Subcutaneous adipose tissue (tissue), 4 donors: ENCODE data around the gene CLCNKB. TPM values are rescaled to one million over a fixed set of nuclear protein-coding genes. Genes with fewer than 3 reads are reported as not detected.

ENCODE experiments used
- total RNA-seq, 4 donors: library from RNA; depleted of rRNA; stranded (reverse); fragments of >200 nt; gene quantifications; one replicate each; pipeline ENCODE4 v1.1.0, GENCODE V29; 2016
- TF ChIP-seq, protein P1 (sequence below): fragments of 450-650 bp; IDR thresholded peaks from one replicate; pipeline ENCODE4 v1.5.1; 2016; ENCODE audit warnings: low read depth, mild to moderate bottlenecking, control low read depth, antibody characterized with exemption, moderate library complexity

The CLCNKB gene
- total RNA-seq, 4 donors from 2014 or later, result 0.17 to 0.44 TPM; not detected in 2

DNA sequence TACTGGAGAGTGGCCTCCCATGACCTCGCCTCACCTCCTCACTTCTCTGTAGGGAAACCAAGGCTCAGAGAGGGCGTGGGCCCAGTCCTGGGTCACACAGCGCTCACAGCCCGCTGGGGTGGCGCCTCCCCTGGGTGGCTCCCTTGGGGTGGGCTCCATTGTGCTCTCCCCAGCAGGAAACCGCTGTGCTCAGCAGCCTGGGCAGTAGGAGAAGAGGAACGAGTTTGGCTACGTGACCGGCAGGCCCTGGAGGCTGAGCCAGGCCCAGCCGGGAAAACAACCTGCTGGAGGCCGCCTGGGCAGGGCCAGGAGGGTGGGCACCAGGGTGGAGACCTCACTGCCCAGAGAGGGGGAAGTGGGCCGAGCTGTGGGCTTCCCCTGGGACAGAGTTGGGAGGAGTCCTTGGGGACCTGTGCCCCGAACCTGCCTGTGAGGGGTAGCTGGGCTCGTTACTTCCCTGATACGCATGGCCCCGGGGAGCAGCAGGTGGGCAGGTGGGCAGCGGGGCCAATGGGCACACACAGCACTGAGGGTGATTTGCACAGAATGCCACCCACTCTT, 44.8 kb downstream of the CLCNKB start:
- TF ChIP-seq, protein P1, sequence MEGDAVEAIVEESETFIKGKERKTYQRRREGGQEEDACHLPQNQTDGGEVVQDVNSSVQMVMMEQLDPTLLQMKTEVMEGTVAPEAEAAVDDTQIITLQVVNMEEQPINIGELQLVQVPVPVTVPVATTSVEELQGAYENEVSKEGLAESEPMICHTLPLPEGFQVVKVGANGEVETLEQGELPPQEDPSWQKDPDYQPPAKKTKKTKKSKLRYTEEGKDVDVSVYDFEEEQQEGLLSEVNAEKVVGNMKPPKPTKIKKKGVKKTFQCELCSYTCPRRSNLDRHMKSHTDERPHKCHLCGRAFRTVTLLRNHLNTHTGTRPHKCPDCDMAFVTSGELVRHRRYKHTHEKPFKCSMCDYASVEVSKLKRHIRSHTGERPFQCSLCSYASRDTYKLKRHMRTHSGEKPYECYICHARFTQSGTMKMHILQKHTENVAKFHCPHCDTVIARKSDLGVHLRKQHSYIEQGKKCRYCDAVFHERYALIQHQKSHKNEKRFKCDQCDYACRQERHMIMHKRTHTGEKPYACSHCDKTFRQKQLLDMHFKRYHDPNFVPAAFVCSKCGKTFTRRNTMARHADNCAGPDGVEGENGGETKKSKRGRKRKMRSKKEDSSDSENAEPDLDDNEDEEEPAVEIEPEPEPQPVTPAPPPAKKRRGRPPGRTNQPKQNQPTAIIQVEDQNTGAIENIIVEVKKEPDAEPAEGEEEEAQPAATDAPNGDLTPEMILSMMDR, result no peak

DNA sequence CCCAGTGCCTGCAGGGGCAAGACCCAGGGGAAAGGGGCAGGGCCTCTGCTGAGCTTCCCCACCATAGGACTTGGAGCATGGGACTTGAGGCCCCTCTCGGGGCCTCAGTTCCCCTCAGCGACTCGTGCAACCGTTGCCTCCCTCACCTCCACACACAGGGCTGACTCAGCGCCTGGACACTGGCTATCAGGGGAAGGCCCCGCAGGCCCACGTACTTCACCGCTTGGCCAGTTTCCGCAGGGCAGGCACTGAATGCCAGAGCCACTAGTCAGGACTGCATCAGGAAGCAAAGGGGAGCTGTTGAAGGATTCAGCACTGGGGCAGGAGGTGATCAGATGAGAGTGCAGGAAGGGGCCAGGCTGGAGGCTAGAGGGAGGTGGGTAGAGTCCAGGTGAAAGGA, 45.4 kb downstream of the CLCNKB start:
- TF ChIP-seq, protein P1, result no peak

DNA sequence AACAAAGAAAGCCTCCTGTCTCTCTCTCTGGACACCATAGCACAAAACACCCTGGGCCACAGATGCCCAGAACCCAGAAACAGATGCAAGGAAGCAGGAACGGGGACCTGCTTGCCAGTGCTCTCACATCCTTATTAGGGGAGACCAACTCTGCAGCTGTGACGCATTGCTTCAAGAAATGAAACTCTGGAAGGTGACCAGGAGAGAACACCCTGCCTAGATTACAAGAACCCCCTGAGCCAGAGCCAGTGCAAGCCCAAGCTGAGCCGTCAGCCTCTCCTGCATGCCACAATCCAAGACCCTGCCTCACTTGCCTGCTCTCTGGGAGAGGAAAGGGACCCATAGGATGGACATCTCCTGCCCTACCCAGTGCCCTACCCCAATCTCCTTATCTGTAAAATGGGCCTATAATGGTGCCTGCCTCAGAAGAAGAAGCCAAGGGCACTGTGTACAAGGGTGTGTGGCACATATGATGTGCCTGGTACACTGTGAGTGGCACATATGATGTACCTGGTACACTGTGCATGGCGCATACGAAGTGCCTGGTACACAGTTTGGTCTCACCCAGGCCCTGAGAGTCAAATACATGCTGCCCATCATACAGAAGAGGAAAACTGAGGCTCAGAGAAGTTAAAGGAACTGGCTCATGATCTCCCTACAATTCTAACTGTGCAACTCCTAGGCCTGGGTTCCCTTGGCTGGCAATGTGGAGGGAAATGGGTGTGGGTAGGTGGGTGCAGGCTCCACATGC, 46.7 kb downstream of the CLCNKB start:
- TF ChIP-seq, protein P1, result no peak

DNA sequence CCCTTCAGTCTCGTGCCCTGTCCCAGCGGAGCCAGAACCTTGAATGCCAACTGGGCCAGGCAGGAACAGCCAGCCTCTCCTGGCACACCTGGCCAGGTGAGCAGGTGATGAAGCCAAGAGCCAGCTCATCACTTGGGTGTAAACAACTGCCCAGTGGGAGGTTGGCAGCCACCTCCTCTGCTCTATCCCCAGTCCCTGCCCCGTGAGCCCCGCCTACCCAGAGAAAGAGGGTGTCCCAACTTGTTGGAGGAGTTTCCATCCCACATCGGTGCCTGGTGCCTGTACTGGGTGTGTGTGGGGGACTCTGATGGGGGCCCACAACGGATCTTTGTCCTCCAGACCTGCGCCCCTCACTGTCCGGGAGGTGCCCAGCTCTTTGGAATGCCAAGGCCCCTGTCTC, 47.7 kb downstream of the CLCNKB start:
- TF ChIP-seq, protein P1, result no peak

DNA sequence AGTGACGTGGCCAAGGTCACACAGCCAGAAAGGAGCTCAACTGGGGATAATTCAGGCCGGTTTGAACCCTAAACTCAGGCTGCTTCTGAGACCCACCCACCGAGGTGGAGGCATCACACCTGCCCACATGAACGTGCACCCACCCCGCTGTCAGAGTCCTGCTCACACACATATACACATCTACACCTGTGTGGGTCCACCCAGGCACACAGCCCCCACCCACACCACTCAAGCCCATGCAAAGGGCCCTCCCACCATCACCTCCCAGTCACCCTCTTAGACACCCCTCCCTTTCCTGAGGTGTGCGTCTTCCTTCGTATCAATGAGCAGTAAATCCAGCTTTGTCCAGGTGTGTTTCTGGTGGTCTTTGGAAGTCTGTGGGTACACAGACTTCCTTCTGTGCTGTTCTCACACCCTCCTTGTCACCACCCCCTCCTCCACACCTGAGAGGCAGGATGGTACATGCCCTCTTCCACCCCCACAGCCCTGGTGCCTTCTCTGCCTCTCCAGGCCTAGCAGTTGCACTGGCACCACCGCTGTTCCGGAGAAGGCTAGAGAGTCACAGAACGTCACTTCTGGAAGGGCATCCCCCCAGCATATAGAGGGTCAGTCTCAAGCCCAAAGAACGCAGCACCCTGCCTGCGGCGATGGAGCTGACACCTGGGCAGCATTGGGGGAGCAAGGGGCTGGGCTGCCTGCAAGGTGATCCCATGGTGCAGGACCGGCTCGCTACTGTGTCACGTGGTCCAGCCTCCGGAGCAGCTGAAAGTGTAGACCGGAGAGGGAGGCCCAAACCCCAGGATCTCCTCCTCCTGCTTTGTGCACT, 48.7 kb downstream of the CLCNKB start:
- TF ChIP-seq, protein P1, result no peak

DNA sequence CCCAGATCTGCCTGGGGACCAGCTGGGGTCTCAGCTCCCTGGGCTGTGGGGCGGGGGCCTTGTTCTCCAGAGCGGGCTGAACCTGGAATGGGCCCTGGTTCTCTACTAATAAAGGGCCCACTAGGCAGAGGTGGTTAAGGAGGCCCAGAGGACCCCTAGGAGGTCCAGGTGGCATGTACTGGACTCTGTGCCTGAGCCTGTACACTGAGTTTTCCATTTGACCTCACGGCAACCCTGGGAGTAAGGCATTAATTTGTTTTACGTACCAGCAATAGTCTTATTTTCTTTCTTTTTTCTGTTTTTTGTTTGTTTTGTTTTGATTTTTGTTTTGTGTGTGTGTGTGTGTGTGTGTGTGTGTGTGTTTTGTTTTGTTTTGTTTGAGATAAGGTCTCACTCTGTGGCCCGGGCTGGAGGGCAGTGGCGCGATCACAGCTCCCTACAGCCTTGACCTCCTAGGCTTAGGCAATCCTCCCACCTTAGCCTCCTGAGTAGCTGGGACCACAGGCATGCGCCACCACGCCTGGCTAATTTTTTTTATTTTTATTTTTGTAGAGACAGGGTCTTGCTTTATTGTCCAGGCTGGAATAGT, 49.4 kb downstream of the CLCNKB start:
- TF ChIP-seq, protein P1, result no peak

DNA sequence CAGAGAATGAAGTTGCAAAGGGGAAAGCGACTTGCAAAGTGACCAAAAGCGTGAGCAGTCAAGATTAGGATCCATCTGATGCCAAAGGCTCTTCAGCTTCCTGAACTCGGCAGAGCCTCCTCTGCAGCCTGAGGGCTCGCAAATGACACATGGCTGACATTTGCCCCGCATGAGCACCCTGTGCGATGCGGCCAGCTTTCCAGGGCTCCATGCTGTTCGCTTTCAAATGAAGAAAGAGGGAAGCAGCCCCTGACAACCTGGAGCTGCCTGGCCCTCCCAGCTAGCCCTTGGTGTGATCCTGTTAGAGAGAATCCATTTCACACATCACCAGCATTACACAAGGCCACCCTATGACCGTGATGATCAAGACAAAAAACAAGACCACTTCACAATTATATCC, 50.0 kb downstream of the CLCNKB start:
- TF ChIP-seq, protein P1, result no peak
